HepG2 (cell line): ENCODE results near the gene RASSF7. TPM values are rescaled to one million over a fixed set of nuclear protein-coding genes. Genes with fewer than 3 reads are reported as not detected.
A peak's percentile ranks its signal among the peaks of the same experiment; 100 is the strongest.

Source experiments
- ATAC-seq: fragments of 200-7000 bp; cut with Tn5 transposase; 3 replicates; pipeline ENCODE4 v1.9.1; 2020; ENCODE audit warnings: mild to moderate bottlenecking, moderate library complexity
- BruUV-seq: library from RNA; stranded (reverse); fragments of 400-500 nt; replicated peaks from 2 replicates; lab custom pipeline; 2021; lab: Mats Ljungman, UMichigan
- CTCF ChIA-PET: fragments of 300-600 bp; formaldehyde crosslinking; extraction: SDS; loops from one replicate; lab custom pipeline; 2021; ENCODE audit warnings: low total read pairs, inconsistent platforms, low intra/inter-chr PET ratio; lab: Yijun Ruan, JAX
- POLR2A ChIA-PET: fragments of 350-600 bp; sonication (Branson Sonifier 250); formaldehyde crosslinking; loops from one replicate; lab custom pipeline; 2020; ENCODE audit warnings: antibody characterized with exemption, inconsistent platforms; lab: Yijun Ruan, JAX
- DNase-seq: peaks from one replicate; pipeline ENCODE4 v3.0.0-alpha.2; 2015; ENCODE audit warnings: low spot score
- FAIRE-seq: peaks from 3 replicates; lab custom pipeline; 2011; peaks lifted over from hg19 to GRCh38; lab: Jason Lieb, UNC
- H2AFZ ChIP-seq: one replicate; pipeline ENCODE4 v1.6.1; 2011; ENCODE audit warnings: low read length, inconsistent platforms
- H3K27ac ChIP-seq: fragments of 300-600 bp; 3 replicates; pipeline ENCODE4 v1.8.0; 2011; ENCODE audit warnings: mixed run types, mild to moderate bottlenecking, mixed read lengths, low read length, inconsistent platforms; ENCODE audit not compliant: insufficient read depth; ENCODE audit errors: extremely low read length
- H3K27me3 ChIP-seq, 2 experiments: fragments of 200-600 bp in 1 of 2; 2 replicates in 1 of 2; 3 replicates in 1 of 2; pipeline versions ENCODE4 v1.6.0 to v1.8.0; 2011; ENCODE audit warnings: low read length in 2 of 2, mild to moderate bottlenecking in 2 of 2, moderate library complexity in 2 of 2, inconsistent platforms in 1 of 2; ENCODE audit not compliant: insufficient read depth in 2 of 2, control insufficient read depth in 1 of 2
- H3K36me3 ChIP-seq, 2 experiments: fragments of 200-600 bp in 1 of 2; replicated peaks in 1 of 2; 2 replicates in 1 of 2; 3 replicates in 1 of 2; pipeline versions ENCODE4 v1.5.1 to v1.8.0; 2011; ENCODE audit warnings: low read length in 2 of 2, inconsistent platforms in 1 of 2; ENCODE audit not compliant: insufficient read depth in 2 of 2, control insufficient read depth in 1 of 2
- H3K4me1 ChIP-seq: 2 replicates; pipeline ENCODE4 v1.5.1; 2012; ENCODE audit warnings: low read length, inconsistent platforms; ENCODE audit not compliant: insufficient read depth
- H3K4me2 ChIP-seq: 2 replicates; pipeline ENCODE4 v1.6.0; 2011; ENCODE audit warnings: low read depth, low read length, inconsistent platforms
- H3K4me3 ChIP-seq, 3 experiments: fragments of 200-600 bp in 1 of 3; sonication (generic), shearing (Covaris generic) in 1 of 3; replicated peaks in 1 of 3; 2 replicates each; pipeline ENCODE4 v1.5.1; 2011 to 2016; ENCODE audit warnings: low read length in 3 of 3, inconsistent platforms in 2 of 3, low read depth in 2 of 3, mild to moderate bottlenecking in 2 of 3, control low read depth in 1 of 3, mixed read lengths in 1 of 3; ENCODE audit not compliant: insufficient read depth in 1 of 3
- H3K79me2 ChIP-seq: one replicate; pipeline ENCODE4 v1.6.1; 2011; ENCODE audit warnings: low read length, inconsistent platforms; ENCODE audit not compliant: insufficient read depth
- H3K9ac ChIP-seq: 2 replicates; pipeline ENCODE4 v1.6.0; 2011; ENCODE audit warnings: mild to moderate bottlenecking, low read depth, low read length, inconsistent platforms; ENCODE audit not compliant: insufficient read depth
- H3K9me3 ChIP-seq: 2 replicates; pipeline ENCODE4 v1.5.1; 2012; ENCODE audit warnings: mild to moderate bottlenecking, low read length
- H4K20me1 ChIP-seq: 2 replicates; pipeline ENCODE4 v1.6.0; 2011; ENCODE audit warnings: inconsistent platforms, mild to moderate bottlenecking, low read length, moderate library complexity; ENCODE audit not compliant: insufficient read depth
- AGO1 ChIP-seq: fragments of 200-400 bp; formaldehyde crosslinking; IDR thresholded peaks from 2 replicates; pipeline ENCODE4 v1.6.1; 2017; ENCODE audit warnings: mild to moderate bottlenecking, low read depth, low read length, moderate library complexity; ENCODE audit not compliant: poor library complexity, severe bottlenecking
- GABPB1 ChIP-seq: IDR thresholded peaks from 2 replicates; pipeline ENCODE4 v1.6.1; 2016; ENCODE audit warnings: mild to moderate bottlenecking, missing genetic modification reagents, moderate library complexity, missing compliant biosample characterization
- KAT7 ChIP-seq: IDR thresholded peaks from 2 replicates; pipeline ENCODE4 v1.6.1; 2018; ENCODE audit warnings: borderline replicate concordance, missing compliant biosample characterization
- MAFG ChIP-seq: sonication (generic); formaldehyde crosslinking; IDR thresholded peaks from 2 replicates; pipeline ENCODE4 v1.5.1; 2020; ENCODE audit warnings: mild to moderate bottlenecking, missing genetic modification reagents
- PHB2 ChIP-seq: fragments of 450-650 bp; IDR thresholded peaks from 2 replicates; pipeline ENCODE4 v1.6.1; 2018; ENCODE audit not compliant: partially characterized antibody
- POLR2G ChIP-seq: fragments of 200-400 bp; formaldehyde crosslinking; IDR thresholded peaks from 2 replicates; pipeline ENCODE4 v1.6.1; 2018; ENCODE audit warnings: mild to moderate bottlenecking, low read depth, low read length, moderate library complexity
- SMARCE1 ChIP-seq: fragments of 450-650 bp; IDR thresholded peaks from 2 replicates; pipeline ENCODE4 v1.6.1; 2017; ENCODE audit warnings: borderline replicate concordance
- ZNF30 ChIP-seq: sonication (generic); formaldehyde crosslinking; IDR thresholded peaks from 2 replicates; pipeline ENCODE4 v1.5.0; 2020; ENCODE audit warnings: mild to moderate bottlenecking, missing genetic modification reagents
- ZNF350 ChIP-seq: sonication (generic); formaldehyde crosslinking; IDR thresholded peaks from 2 replicates; pipeline ENCODE4 v1.4.0; 2020; ENCODE audit warnings: mild to moderate bottlenecking, low read depth, missing genetic modification reagents, borderline replicate concordance
- ZNF407 ChIP-seq: sonication (generic); formaldehyde crosslinking; IDR thresholded peaks from one replicate; pipeline ENCODE4 v1.5.1; 2020; ENCODE audit warnings: mild to moderate bottlenecking, missing genetic modification reagents; ENCODE audit errors: not compliant biosample characterization
- ZNF605 ChIP-seq: sonication (generic); formaldehyde crosslinking; IDR thresholded peaks from 2 replicates; pipeline ENCODE4 v1.8.0; 2022; ENCODE audit warnings: mild to moderate bottlenecking, missing genetic modification reagents
- ZNF672 ChIP-seq: sonication (generic); formaldehyde crosslinking; IDR thresholded peaks from 2 replicates; pipeline ENCODE4 v1.8.1; 2022; ENCODE audit warnings: missing genetic modification reagents
- ZNF770 ChIP-seq: sonication (generic); formaldehyde crosslinking; IDR thresholded peaks from 2 replicates; pipeline ENCODE4 v1.5.0; 2020; ENCODE audit warnings: mild to moderate bottlenecking, missing genetic modification reagents
- ZNF850 ChIP-seq: sonication (generic); formaldehyde crosslinking; conservative IDR thresholded peaks from 2 replicates; pipeline ENCODE4 v1.9.0; 2021; ENCODE audit warnings: mild to moderate bottlenecking, missing genetic modification reagents
- WGBS: methylation state at CpG from one replicate; pipeline ENCODE4 v1.1.6; 2017; ENCODE audit warnings: low lambda C conversion rate; 5-methylcytosine and 5-hydroxymethylcytosine counted together
- in situ Hi-C: cut with HindIII; loops from 2 replicates; pipeline ENCODE4 v1.10.0; 2017; ENCODE audit warnings: low pct_unique_long_range_greater_than_20kb; ENCODE audit not compliant: extremely low pct_ligation_motif_present
- intact Hi-C: fragments of 100-400 bp; cut with micrococcal nuclease; formaldehyde crosslinking; loops from one replicate; pipeline ENCODE4 v1.10.0; 2022; ENCODE audit not compliant: unreplicated experiment
- polyA plus RNA-seq, 8 experiments: library from polyadenylated mRNA; depleted of rRNA in 3 of 8; stranded (reverse) in 7 of 8; unstranded in 1 of 8; fragments of >200 nt; fragmentation: Illumina TruSeq in 4 of 8; extraction: Trizol in 4 of 8; gene quantifications; 2 replicates each; pipeline versions ENCODE4 v1.2.1 to v1.2.3, GENCODE V29; 2011 to 2016; ENCODE audit warnings: low read depth in 4 of 8, missing spikeins in 1 of 8, mixed read lengths in 1 of 8; ENCODE audit not compliant: insufficient read depth in 1 of 8
- total RNA-seq, 5 experiments: library from RNA; depleted of rRNA; stranded (reverse); fragments of >200 nt; fragmentation: Illumina TruSeq; extraction: Trizol; gene quantifications; 2 replicates each; pipeline ENCODE4 v1.2.3, GENCODE V29; 2016; ENCODE audit warnings: low read depth in 1 of 5

RASSF7 gene
- total and polyA plus RNA-seq, 2 of the 13 experiments (the other 11 are each of a cell fraction or from before 2014, with no cell fraction given) = 20.2 to 28.6 TPM

GRCh38 chr11:533586-534395 lies 27.0 kb upstream of the RASSF7 start:
- ATAC-seq = no peak
- FAIRE-seq = no peak
- peaks cover 4% of the 10 kb centered on the region for H3K79me2 ChIP-seq
- in situ Hi-C loops = no loop called here
- intact Hi-C loops = no loop called here
- peak overlapping the region; percentile 82; the same call in 1 of the 2 replicates for H3K9ac ChIP-seq
- ChIA-PET POLR2A (no interaction called here), CTCF (no interaction called here)
- DNase-seq = no peak
- H3K9me3 ChIP-seq = no peaks in the 10 kb centered on the region
- 95% methylated on average over 26 of the region's 37 CpGs for WGBS
- H3K27ac ChIP-seq = no peak overlapping the region
- no peaks in the 10 kb centered on the region; the same call in 1 of the 2 replicates for H4K20me1 ChIP-seq
- peaks cover 10 to 19% of the 10 kb centered on the region in 2 experiments; a peak in 4 of 5 replicates for H3K36me3 ChIP-seq
- H3K4me1 ChIP-seq = peaks cover 32% of the 10 kb centered on the region
- H3K4me2 ChIP-seq = peak overlapping the region; percentile 78
- no peak overlapping the region for H2AFZ ChIP-seq
- H3K4me3 ChIP-seq = peak overlapping the region; percentile 93 to 95 (median 95); a peak in 5 of 6 replicates
- no peaks in the 10 kb centered on the region for H3K27me3 ChIP-seq
- TSS peak; percentile 76 for BruUV-seq
- TF ChIP-seq ZNF672 = no peak
- TF ChIP-seq ZNF850 (CRISPR knock-in tag) = no peak
- TF ChIP-seq ZNF30 (CRISPR knock-in tag) = no peak
- 0 out of 2 replicates have a peak, but pooled peaks have one; percentile 22 for TF ChIP-seq ZNF605 (CRISPR knock-in tag)
- TF ChIP-seq AGO1 = peak; percentile 19
- no peak for TF ChIP-seq ZNF770 (CRISPR knock-in tag)
- no peak for TF ChIP-seq KAT7
- TF ChIP-seq PHB2 = no peak
- TF ChIP-seq ZNF407 = peak; percentile 62
- TF ChIP-seq GABPB1 (CRISPR knock-in tag) = no peak
- no peak for TF ChIP-seq SMARCE1
- TF ChIP-seq POLR2G = no peak
- no peak for TF ChIP-seq ZNF350
- TF ChIP-seq MAFG (CRISPR knock-in tag) = no peak
